Liver (tissue), 9 donors: ENCODE measurements around the gene SORCS2. TPM values are rescaled to one million over a fixed set of nuclear protein-coding genes. Genes with fewer than 3 reads are reported as not detected.

Source experiments
- DNase-seq: peaks from one replicate; pipeline ENCODE4 v3.0.0-alpha.2; 2017; ENCODE audit warnings: low spot score
- H3K27ac ChIP-seq, 2 donors: one replicate each; pipeline ENCODE4 v1.7.0; 2013; ENCODE audit warnings: inconsistent platforms in 2 of 2, low read length in 2 of 2, control low read depth in 1 of 2, low read depth in 1 of 2, mild to moderate bottlenecking in 1 of 2
- H3K27me3 ChIP-seq, 4 donors: one replicate each; pipeline versions ENCODE4 v1.6.1 to v1.7.0; 2013; ENCODE audit warnings: low read length in 3 of 4, inconsistent platforms in 1 of 4, mild to moderate bottlenecking in 1 of 4, moderate library complexity in 1 of 4; ENCODE audit not compliant: control insufficient read depth in 4 of 4, insufficient read depth in 4 of 4
- H3K36me3 ChIP-seq, 4 donors: one replicate each; pipeline versions ENCODE4 v1.6.1 to v1.7.0; 2013; ENCODE audit warnings: low read length in 3 of 4, mild to moderate bottlenecking in 3 of 4, low read depth in 1 of 4, moderate library complexity in 1 of 4; ENCODE audit not compliant: control insufficient read depth in 4 of 4, insufficient read depth in 3 of 4
- H3K4me1 ChIP-seq, 4 donors: one replicate each; pipeline versions ENCODE4 v1.6.1 to v1.7.0; 2013; ENCODE audit warnings: low read length in 3 of 4, mild to moderate bottlenecking in 3 of 4, moderate library complexity in 1 of 4; ENCODE audit not compliant: control insufficient read depth in 4 of 4, insufficient read depth in 4 of 4
- H3K4me3 ChIP-seq, 3 donors: one replicate each; pipeline versions ENCODE4 v1.6.1 to v1.7.0; 2013; ENCODE audit warnings: low read length in 3 of 3, control low read depth in 1 of 3, low read depth in 1 of 3, mild to moderate bottlenecking in 1 of 3
- H3K9ac ChIP-seq, 2 donors: one replicate each; pipeline ENCODE4 v1.7.0; 2013; ENCODE audit warnings: low read length in 2 of 2, mild to moderate bottlenecking in 2 of 2, moderate library complexity in 2 of 2, control low read depth in 1 of 2, low read depth in 1 of 2
- H3K9me3 ChIP-seq, 4 donors: one replicate each; pipeline versions ENCODE4 v1.6.1 to v1.7.0; 2013; ENCODE audit warnings: low read length in 3 of 4; ENCODE audit not compliant: control insufficient read depth in 4 of 4
- CTCF ChIP-seq: fragments of 150-350 bp; IDR thresholded peaks from 2 replicates; pipeline ENCODE4 v1.5.1; 2017; ENCODE audit warnings: improper control_type of control experiment, low read depth, low read length; ENCODE audit not compliant: missing input control
- EGR1 ChIP-seq, 2 donors: IDR thresholded peaks; 2 replicates each; pipeline ENCODE4 v1.6.1; 2016 to 2018; ENCODE audit warnings: antibody characterized with exemption in 2 of 2, low read depth in 2 of 2
- FOXA1 ChIP-seq: IDR thresholded peaks from 2 replicates; pipeline ENCODE4 v1.6.1; 2016; ENCODE audit warnings: antibody characterized with exemption
- FOXA2 ChIP-seq: IDR thresholded peaks from 2 replicates; pipeline ENCODE4 v1.6.1; 2016; ENCODE audit warnings: antibody characterized with exemption
- GABPA ChIP-seq, 2 donors: IDR thresholded peaks in 1 of 2; conservative IDR thresholded peaks in 1 of 2; 2 replicates each; pipeline ENCODE4 v1.6.1; 2016; ENCODE audit warnings: antibody characterized with exemption in 2 of 2, mild to moderate bottlenecking in 1 of 2, moderate library complexity in 1 of 2
- HNF4A ChIP-seq, 2 donors: conservative IDR thresholded peaks; 2 replicates each; pipeline ENCODE4 v1.6.1; 2016; ENCODE audit warnings: antibody characterized with exemption in 2 of 2, mild to moderate bottlenecking in 2 of 2
- HNF4G ChIP-seq: IDR thresholded peaks from 2 replicates; pipeline ENCODE4 v1.6.1; 2016; ENCODE audit warnings: antibody characterized with exemption
- JUND ChIP-seq, 2 donors: IDR thresholded peaks; 2 replicates each; pipeline ENCODE4 v1.6.1; 2016; ENCODE audit warnings: antibody characterized with exemption in 2 of 2
- MAX ChIP-seq: IDR thresholded peaks from 2 replicates; pipeline ENCODE4 v1.6.1; 2016; ENCODE audit warnings: antibody characterized with exemption
- NR2F2 ChIP-seq: IDR thresholded peaks from 2 replicates; pipeline ENCODE4 v1.6.1; 2016; ENCODE audit warnings: antibody characterized with exemption
- RXRA ChIP-seq, 2 donors: IDR thresholded peaks; 2 replicates each; pipeline ENCODE4 v1.6.1; 2017 to 2018; ENCODE audit warnings: antibody characterized with exemption in 2 of 2, mild to moderate bottlenecking in 1 of 2
- SP1 ChIP-seq: IDR thresholded peaks from 2 replicates; pipeline ENCODE4 v1.6.1; 2018; ENCODE audit warnings: antibody characterized with exemption, mild to moderate bottlenecking
- TAF1 ChIP-seq: conservative IDR thresholded peaks from 2 replicates; pipeline ENCODE4 v1.6.1; 2016; ENCODE audit warnings: antibody characterized with exemption, mild to moderate bottlenecking
- YY1 ChIP-seq: IDR thresholded peaks from 2 replicates; pipeline ENCODE4 v1.6.1; 2016; ENCODE audit warnings: antibody characterized with exemption, mild to moderate bottlenecking
- ZBTB33 ChIP-seq: IDR thresholded peaks from 2 replicates; pipeline ENCODE4 v1.6.1; 2016; ENCODE audit warnings: antibody characterized with exemption
- WGBS: extraction: QIAGEN DNeasy Blood & Tissue Kit; methylation state at CpG from one replicate; pipeline ENCODE4 v1.1.7; 2013; 5-methylcytosine and 5-hydroxymethylcytosine counted together
- polyA plus RNA-seq, 2 donors: library from polyadenylated mRNA; stranded (reverse) in 1 of 2; unstranded in 1 of 2; fragments of 200-250 nt in 1 of 2; fragments of >200 nt in 1 of 2; fragmentation: Nextera tagmentation in 1 of 2; extraction: Ambion mirVana in 1 of 2; gene quantifications; one replicate each; pipeline versions ENCODE4 v1.2.1 to v1.2.3, GENCODE V29; 2013 to 2015
- total RNA-seq, 2 donors: library from RNA; depleted of rRNA; stranded (reverse); fragments of >200 nt; gene quantifications; one replicate each; pipeline ENCODE4 v1.2.3, GENCODE V29; 2014
- TF ChIP-seq, protein P1 (sequence below): IDR thresholded peaks from 2 replicates; pipeline ENCODE4 v1.6.1; 2016; ENCODE audit warnings: antibody characterized with exemption, mild to moderate bottlenecking
- donor health status: healthy.
- donor health status: healthy.
- donor health status: healthy.
- donor health status: healthy.
- donor health status: healthy.

The SORCS2 gene
- total and polyA plus RNA-seq, 4 donors = 0.10 to 1.4 (median 0.92) TPM

DNA sequence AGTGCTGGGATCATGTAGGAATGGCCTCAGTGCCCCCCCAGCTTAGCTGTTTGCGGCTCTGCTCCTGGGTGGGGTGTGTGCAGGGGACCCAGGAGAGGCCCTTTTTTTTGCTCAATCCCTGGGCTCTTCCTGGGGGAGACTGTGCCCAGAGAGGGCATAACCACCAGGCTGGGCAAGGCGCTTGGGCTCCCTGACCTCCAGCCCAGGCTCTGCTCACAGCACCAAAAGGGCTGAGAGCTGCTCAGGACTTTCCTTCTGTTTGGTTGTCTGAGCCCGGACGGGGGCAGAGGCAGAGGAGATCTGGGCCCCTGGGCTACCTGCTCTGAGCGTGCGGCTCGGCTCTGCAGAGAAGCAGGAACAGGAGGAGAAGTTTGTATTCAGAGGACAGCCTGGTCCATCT, 177.7 kb downstream of the SORCS2 start (continued):
- TF ChIP-seq CTCF = no peak

DNA sequence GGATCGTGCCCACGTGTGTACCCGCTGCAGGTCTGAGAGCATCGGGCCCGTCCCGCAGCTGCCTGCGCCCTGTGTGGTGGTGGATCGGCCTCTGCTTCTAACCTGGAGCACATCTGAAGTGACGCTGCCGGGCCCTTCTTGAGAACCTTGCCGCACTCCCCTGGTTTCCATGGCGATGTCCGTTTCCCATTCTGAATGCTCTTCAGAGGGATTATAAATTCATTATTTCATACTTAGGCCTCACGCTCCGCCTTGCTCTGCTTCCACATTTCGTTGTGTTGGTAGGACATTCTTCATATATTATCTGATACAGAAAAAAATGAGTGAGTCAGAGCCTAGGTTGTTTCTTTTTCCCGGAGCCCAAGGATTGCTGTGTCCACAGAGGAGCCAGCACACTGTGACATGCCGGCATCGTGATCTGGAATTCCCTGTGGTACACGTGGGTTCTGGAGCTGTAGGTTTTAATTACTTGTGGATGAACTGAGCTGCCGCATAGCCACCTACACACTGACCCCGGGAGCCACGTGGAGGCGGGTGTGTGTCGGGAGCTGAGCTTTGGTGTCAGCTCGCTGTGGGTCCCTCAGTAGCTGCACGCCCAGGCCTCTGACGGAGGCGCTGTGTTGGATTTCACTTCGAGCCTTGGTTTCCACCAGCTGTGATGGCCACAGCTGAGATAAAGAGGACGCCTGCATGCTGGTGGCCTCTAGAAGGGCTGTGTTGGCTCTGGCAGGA, 179.0 kb downstream of the SORCS2 start:
- WGBS = 92% methylated on average over 31 of the region's 31 CpGs
- Histone ChIP-seq H3K9me3 (no peaks in the 10 kb centered on the region), H3K36me3 (no peaks in the 10 kb centered on the region), H3K4me1 (no peaks in the 10 kb centered on the region), H3K4me3 (no peak overlapping the region), H3K27me3 (no peaks in the 10 kb centered on the region), H3K9ac (no peak overlapping the region), H3K27ac (no peak overlapping the region)
- TF ChIP-seq NR2F2 (no peak), HNF4A (conservative IDR thresholded peaks at IDR 0.05) (no peak), RXRA (IDR thresholded peaks at IDR 0.05) (no peak), EGR1 (IDR thresholded peaks at IDR 0.05; ENCODE audit: low read depth in 2 of 2) (no peak), SP1 (no peak), JUND (IDR thresholded peaks at IDR 0.05) (no peak), FOXA2 (no peak), ZBTB33 (no peak), FOXA1 (no peak), CTCF (no peak), YY1 (no peak), TAF1 (no peak), MAX (no peak), HNF4G (no peak), GABPA (IDR thresholded peaks at IDR 0.05 in 1 of 2, conservative IDR thresholded peaks at IDR 0.05 in 1 of 2) (no peak)
- TF ChIP-seq, protein P1, sequence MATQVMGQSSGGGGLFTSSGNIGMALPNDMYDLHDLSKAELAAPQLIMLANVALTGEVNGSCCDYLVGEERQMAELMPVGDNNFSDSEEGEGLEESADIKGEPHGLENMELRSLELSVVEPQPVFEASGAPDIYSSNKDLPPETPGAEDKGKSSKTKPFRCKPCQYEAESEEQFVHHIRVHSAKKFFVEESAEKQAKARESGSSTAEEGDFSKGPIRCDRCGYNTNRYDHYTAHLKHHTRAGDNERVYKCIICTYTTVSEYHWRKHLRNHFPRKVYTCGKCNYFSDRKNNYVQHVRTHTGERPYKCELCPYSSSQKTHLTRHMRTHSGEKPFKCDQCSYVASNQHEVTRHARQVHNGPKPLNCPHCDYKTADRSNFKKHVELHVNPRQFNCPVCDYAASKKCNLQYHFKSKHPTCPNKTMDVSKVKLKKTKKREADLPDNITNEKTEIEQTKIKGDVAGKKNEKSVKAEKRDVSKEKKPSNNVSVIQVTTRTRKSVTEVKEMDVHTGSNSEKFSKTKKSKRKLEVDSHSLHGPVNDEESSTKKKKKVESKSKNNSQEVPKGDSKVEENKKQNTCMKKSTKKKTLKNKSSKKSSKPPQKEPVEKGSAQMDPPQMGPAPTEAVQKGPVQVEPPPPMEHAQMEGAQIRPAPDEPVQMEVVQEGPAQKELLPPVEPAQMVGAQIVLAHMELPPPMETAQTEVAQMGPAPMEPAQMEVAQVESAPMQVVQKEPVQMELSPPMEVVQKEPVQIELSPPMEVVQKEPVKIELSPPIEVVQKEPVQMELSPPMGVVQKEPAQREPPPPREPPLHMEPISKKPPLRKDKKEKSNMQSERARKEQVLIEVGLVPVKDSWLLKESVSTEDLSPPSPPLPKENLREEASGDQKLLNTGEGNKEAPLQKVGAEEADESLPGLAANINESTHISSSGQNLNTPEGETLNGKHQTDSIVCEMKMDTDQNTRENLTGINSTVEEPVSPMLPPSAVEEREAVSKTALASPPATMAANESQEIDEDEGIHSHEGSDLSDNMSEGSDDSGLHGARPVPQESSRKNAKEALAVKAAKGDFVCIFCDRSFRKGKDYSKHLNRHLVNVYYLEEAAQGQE = no peak
- DNase-seq = no peak
